ENCODE data around the gene TINAG.

TINAG gene

DNA sequence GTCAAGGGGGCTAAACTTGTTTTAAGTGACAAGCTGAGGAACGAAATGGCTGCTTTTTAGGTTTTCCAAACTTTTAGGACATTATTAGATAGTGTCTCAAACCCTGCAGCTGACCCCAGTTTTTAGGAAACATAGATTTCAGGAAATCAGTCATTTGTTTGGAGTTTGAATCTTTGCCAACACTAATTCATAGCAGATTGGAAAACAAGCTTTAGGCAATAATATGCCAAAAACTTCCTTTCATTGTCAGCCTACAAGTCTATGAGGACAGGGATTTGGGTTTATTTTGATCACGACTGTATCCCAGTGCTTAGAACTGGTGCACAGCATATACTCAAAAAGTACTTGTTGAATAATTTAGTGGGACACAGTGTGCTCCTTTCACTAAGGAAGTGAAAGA lies 123.2 kb downstream of the TINAG start:
- no peak for FAIRE-seq
